ENCODE results near the gene PACSIN2. TPM values are rescaled to one million over a fixed set of nuclear protein-coding genes. Genes with fewer than 3 reads are reported as not detected.
"Not testable (repeated sequence)": the region's sequence is repeated elsewhere in the genome, so short reads cannot be mapped to it uniquely, and the experiment has no call there.

PACSIN2 gene
- total RNA-seq, 3 donors from 2014 or later = 132 to 184 (median 152) TPM

DNA sequence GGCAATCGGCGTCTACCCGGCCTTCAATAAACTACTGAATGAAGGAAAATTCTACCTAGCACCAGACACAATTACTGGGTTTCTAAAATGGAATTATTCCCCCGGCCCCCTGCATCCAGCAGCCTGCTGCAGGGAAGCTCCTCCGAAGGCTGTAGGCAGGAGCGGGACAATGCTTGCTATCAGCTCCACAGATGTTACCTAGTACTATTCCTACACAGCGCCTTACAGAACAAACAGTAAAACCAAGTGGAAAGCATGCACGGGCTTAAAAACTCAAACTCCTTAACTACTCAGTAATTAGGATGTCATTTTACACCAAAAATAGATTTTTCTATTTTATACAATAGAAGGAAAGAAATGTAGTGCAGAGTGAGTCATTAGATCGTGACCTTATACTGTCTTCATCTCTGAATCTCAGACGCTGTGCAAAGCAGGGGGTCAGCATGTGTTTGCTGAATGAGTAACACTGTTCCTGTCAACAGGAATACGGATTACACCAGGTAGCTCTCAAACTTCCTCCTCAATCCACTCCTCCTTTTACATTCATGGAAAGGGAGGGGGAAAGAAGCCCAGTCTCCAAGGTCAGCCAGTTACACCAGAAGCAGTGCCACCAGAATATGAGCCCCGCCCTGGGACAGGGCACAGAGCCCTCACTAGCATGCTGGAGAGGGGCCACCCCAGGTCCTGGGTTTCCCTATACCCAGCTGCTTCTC lies 74.9 kb downstream of the PACSIN2 start:
- DNase-seq = peak; percentile 76 to 80 (median 80)
- TF ChIP-seq, protein P1, sequence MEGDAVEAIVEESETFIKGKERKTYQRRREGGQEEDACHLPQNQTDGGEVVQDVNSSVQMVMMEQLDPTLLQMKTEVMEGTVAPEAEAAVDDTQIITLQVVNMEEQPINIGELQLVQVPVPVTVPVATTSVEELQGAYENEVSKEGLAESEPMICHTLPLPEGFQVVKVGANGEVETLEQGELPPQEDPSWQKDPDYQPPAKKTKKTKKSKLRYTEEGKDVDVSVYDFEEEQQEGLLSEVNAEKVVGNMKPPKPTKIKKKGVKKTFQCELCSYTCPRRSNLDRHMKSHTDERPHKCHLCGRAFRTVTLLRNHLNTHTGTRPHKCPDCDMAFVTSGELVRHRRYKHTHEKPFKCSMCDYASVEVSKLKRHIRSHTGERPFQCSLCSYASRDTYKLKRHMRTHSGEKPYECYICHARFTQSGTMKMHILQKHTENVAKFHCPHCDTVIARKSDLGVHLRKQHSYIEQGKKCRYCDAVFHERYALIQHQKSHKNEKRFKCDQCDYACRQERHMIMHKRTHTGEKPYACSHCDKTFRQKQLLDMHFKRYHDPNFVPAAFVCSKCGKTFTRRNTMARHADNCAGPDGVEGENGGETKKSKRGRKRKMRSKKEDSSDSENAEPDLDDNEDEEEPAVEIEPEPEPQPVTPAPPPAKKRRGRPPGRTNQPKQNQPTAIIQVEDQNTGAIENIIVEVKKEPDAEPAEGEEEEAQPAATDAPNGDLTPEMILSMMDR (IDR thresholded peaks at IDR 0.05) = no peak

DNA sequence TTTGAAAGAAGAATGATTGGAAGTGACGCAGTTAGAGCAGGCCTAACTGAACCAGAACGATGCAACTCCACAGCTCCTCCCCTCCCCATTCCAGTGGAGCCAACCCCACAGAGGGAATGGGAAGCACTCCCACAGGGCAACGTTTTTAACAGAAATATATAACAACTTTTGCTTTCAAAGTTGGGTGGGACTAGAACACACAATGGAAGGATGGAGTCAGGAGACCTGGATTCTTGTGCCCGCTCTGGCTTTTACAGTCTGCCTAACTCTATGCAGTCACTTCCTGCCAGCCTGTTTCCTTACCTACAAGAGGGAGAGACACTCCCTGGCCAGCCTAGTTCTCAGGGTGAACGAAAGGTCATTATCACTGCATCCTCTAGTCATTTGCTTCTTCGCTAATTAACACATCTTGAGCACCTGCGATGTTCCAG lies 75.5 kb downstream of the PACSIN2 start:
- intact Hi-C loops (cut with DNase I, micrococcal nuclease) = no loop called here
- no peak overlapping the region for H3K4me3 ChIP-seq
- ATAC-seq (peak; percentile 68), DNase-seq (peak in 1 of 3 donors; percentile 61)
- peaks cover 44% of the 10 kb centered on the region for H3K4me1 ChIP-seq (ENCODE audit: low read depth)
- no peaks in the 10 kb centered on the region for H3K36me3 ChIP-seq (ENCODE audit: low read depth)
- H3K9me3 ChIP-seq = no peaks in the 10 kb centered on the region
- TF ChIP-seq, protein P1 (IDR thresholded peaks at IDR 0.05) = no peak

More for the DNA sequence above, 74.9 kb downstream of the PACSIN2 start:
- Histone ChIP-seq H3K4me3 (no peak overlapping the region), H3K9me3 (no peaks in the 10 kb centered on the region), H3K4me1 (ENCODE audit: low read depth) (peaks cover 41% of the 10 kb centered on the region), H3K36me3 (ENCODE audit: low read depth) (no peaks in the 10 kb centered on the region)
- peak; percentile 86 for ATAC-seq
- intact Hi-C loops (cut with DNase I, micrococcal nuclease) = no loop called here

DNA sequence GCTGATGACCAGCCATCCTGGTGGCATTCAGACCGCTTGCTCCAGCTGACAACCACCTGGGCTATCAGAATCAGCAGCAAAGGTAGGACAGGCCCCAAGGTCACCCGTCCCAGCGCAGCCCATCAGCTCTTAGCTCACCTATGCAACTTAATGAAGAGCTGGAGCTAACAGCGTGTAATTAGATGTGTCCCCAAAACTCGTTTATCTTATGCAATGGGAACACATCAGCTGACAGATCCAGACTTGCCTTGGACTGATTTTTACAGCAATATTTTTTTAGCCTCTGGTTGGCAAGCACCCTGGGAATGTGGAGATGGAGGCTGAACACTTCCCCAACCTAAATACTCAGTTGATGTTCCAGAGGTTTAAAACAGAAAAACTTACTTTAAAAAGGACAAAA lies 76.0 kb downstream of the PACSIN2 start:
- Histone ChIP-seq H3K4me3 (no peak overlapping the region), H3K4me1 (ENCODE audit: low read depth) (peaks cover 49% of the 10 kb centered on the region), H3K9me3 (no peaks in the 10 kb centered on the region), H3K36me3 (ENCODE audit: low read depth) (no peaks in the 10 kb centered on the region)
- ATAC-seq (no peak), DNase-seq (no peak)
- TF ChIP-seq, protein P1 (IDR thresholded peaks at IDR 0.05) = no peak
- intact Hi-C loops (cut with DNase I, micrococcal nuclease) = no loop called here

DNA sequence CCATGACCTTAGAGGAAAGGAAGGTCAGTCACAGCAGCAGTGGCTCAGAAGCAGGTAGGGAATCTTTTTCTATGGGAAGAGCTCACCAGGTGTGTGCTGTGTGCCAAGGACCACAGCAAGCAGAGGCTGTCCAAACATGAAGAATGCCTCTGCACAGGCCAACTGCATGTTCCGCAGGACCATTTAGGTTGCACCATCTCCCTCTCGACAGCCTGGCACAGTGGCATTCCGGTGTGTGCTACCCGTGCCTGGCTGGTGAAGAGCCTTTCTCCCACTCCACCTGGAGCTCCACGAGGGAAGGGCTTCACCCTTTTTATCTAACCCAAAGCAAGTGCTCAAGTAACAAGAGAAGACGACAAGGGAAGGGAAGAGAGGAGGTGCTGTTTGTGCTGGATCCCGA lies 76.5 kb downstream of the PACSIN2 start:
- Histone ChIP-seq H3K4me3 (no peak overlapping the region), H3K9me3 (no peaks in the 10 kb centered on the region), H3K36me3 (ENCODE audit: low read depth) (no peaks in the 10 kb centered on the region), H3K4me1 (ENCODE audit: low read depth) (peaks cover 53% of the 10 kb centered on the region)
- ATAC-seq = no peak
- DNase-seq = no peak
- intact Hi-C loops (cut with DNase I, micrococcal nuclease) = no loop called here
- TF ChIP-seq, protein P1 (IDR thresholded peaks at IDR 0.05) = no peak

DNA sequence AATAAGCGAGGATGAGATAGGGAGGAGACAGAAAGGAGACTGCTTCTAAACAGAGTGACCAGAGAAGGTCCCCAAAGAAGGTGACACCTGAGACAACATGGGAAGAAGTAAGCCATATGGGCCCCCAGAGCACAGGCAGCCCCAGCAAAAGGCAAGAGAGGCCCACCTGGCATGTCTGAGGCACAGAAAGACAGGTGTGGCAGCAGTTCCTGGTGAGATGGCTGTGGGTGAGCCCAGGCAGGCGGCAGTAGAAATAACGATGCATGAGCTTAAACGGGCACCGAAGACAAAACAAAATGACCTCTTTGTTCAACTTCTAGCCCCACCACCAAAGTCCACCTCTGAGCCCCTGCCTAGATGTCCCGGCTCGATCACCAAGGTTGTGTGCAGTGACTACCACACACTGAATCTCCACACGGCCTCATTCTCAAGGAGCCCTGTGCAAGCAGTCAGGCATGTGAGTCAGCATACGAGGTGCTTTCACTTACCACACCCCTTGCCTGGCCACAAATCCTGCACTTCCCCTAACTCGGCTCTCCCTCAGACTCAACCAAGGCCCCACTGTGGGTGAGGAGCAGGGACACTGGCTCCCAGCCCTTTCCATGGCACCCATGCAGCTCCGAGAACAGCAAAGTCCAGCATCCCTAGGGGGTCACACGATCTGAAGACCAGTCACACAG lies 77.6 kb downstream of the PACSIN2 start:
- ATAC-seq (peak; percentile 81), DNase-seq (peak; percentile 63 to 78 (median 65))
- Histone ChIP-seq H3K36me3 (ENCODE audit: low read depth) (no peaks in the 10 kb centered on the region), H3K9me3 (no peaks in the 10 kb centered on the region), H3K4me3 (no peak overlapping the region), H3K4me1 (ENCODE audit: low read depth) (peaks cover 57% of the 10 kb centered on the region)
- TF ChIP-seq, protein P1 (IDR thresholded peaks at IDR 0.05) = no peak
- intact Hi-C loops (cut with DNase I, micrococcal nuclease) = no loop called here

DNA sequence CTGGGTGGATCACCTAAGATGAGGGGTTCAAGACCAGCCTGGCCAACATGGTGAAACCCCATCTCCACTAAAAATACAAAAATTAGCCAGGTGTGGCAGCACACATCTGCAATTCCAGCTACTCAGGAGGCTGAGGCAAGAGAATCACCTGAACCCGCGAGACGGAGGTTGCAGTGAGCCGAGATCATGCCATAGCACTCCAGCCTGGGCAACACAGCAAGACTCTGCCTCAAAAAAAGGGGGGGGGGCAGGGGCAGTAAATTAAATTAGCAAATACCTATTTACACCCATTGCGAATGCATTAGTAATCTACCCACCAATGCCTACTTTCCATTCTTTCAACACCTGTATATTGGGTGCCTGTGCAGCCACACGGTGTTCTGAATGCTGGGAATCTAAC lies 78.3 kb downstream of the PACSIN2 start:
- H3K4me1 ChIP-seq (ENCODE audit: low read depth) = peaks cover 60% of the 10 kb centered on the region
- H3K9me3 ChIP-seq; H3K36me3 ChIP-seq (ENCODE audit: low read depth); DNase-seq; ATAC-seq; intact Hi-C loops (cut with DNase I, micrococcal nuclease); H3K4me3 ChIP-seq: not testable (repeated sequence)

Measured in mucosa of descending colon (tissue), 3 donors.